A549 (cell line): ENCODE measurements around the gene TM6SF1. TPM values are rescaled to one million over a fixed set of nuclear protein-coding genes. Genes with fewer than 3 reads are reported as not detected.
A peak's percentile ranks its signal among the peaks of the same experiment; 100 is the strongest.

Experiments
- ATAC-seq, 2 experiments: fragments of 200-7000 bp in 1 of 2; fragments of >200 bp in 1 of 2; cut with Nextera tagmentation in 1 of 2; cut with Tn5 transposase in 1 of 2; 3 replicates each; pipeline versions ENCODE4 v1.8.0 to v1.9.1; 2018 to 2020; ENCODE audit warnings: mild to moderate bottlenecking in 1 of 2, moderate library complexity in 1 of 2
- CTCF ChIA-PET: fragments of 300-600 bp; sonication (Branson Sonifier 250); formaldehyde crosslinking; extraction: SDS; loops from one replicate; lab custom pipeline; 2021; ENCODE audit warnings: antibody characterized with exemption, inconsistent platforms; lab: Yijun Ruan, JAX
- POLR2A ChIA-PET: fragments of 350-600 bp; formaldehyde crosslinking; extraction: SDS; loops from one replicate; lab custom pipeline; 2021; ENCODE audit warnings: antibody characterized with exemption, inconsistent platforms; lab: Yijun Ruan, JAX
- DNase-seq, 2 experiments: peaks; one replicate each; pipeline versions ENCODE4 v3.0.0 to v3.0.0-alpha.2; 2011 to 2016; ENCODE audit warnings: low read depth in 1 of 2, low spot score in 1 of 2
- FAIRE-seq: peaks from 2 replicates; lab custom pipeline; 2011; peaks lifted over from hg19 to GRCh38; lab: Jason Lieb, UNC
- H3K27ac ChIP-seq, 2 experiments: fragments of >200 bp; sonication (Bioruptor Twin); formaldehyde crosslinking; 3 replicates each; pipeline ENCODE4 v1.5.1; 2016 to 2017
- H3K4me1 ChIP-seq: fragments of >200 bp; sonication (Bioruptor Twin); formaldehyde crosslinking; 3 replicates; pipeline ENCODE4 v1.6.1; 2016
- H3K4me2 ChIP-seq: fragments of >200 bp; sonication (Bioruptor Twin); formaldehyde crosslinking; 3 replicates; pipeline ENCODE4 v1.6.1; 2016
- H3K4me3 ChIP-seq: fragments of >200 bp; sonication (Bioruptor Twin); formaldehyde crosslinking; 3 replicates; pipeline ENCODE4 v1.5.1; 2016
- H3K9me3 ChIP-seq: fragments of >200 bp; sonication (Bioruptor Twin); formaldehyde crosslinking; 3 replicates; pipeline ENCODE4 v1.6.1; 2016
- CHD2 ChIP-seq: fragments of 150-350 bp; IDR thresholded peaks from 2 replicates; pipeline ENCODE4 v1.6.1; 2014; ENCODE audit warnings: low read length; ENCODE audit not compliant: partially characterized antibody
- EHMT2 ChIP-seq: fragments of 200-600 bp; sonication (generic); IDR thresholded peaks from 2 replicates; pipeline ENCODE4 v1.6.1; 2016; ENCODE audit warnings: antibody characterized with exemption, low read depth, mild to moderate bottlenecking, moderate library complexity
- ESRRA ChIP-seq: fragments of 150-350 bp; IDR thresholded peaks from 2 replicates; pipeline ENCODE4 v1.6.1; 2014; ENCODE audit warnings: mild to moderate bottlenecking, low read length, borderline replicate concordance
- FOSB ChIP-seq: fragments of 250-450 bp; sonication (Bioruptor Pico); IDR thresholded peaks from 2 replicates; pipeline ENCODE4 v1.5.0; 2020; ENCODE audit warnings: mild to moderate bottlenecking, moderate library complexity
- FOSL2 ChIP-seq, 2 experiments: fragments of 450-650 bp in 1 of 2; fragments of >200 bp in 1 of 2; sonication (Bioruptor Twin) in 1 of 2; formaldehyde crosslinking; IDR thresholded peaks; 2 replicates each; pipeline versions ENCODE4 v1.5.0 to v1.6.1; 2016 to 2020; ENCODE audit warnings: mild to moderate bottlenecking in 1 of 2, moderate library complexity in 1 of 2
- FOXS1 ChIP-seq: fragments of 250-450 bp; sonication (Bioruptor Pico); IDR thresholded peaks from 2 replicates; pipeline ENCODE4 v1.5.0; 2020; ENCODE audit warnings: mild to moderate bottlenecking, moderate library complexity
- HDAC2 ChIP-seq: fragments of 200-600 bp; sonication (generic); IDR thresholded peaks from 2 replicates; pipeline ENCODE4 v1.6.1; 2016
- HEYL ChIP-seq: fragments of 250-450 bp; sonication (Bioruptor Pico); IDR thresholded peaks from 2 replicates; pipeline ENCODE4 v1.8.0; 2021; ENCODE audit warnings: mild to moderate bottlenecking, moderate library complexity
- HOXB13 ChIP-seq: fragments of 250-450 bp; sonication (Bioruptor Pico); IDR thresholded peaks from 2 replicates; pipeline ENCODE4 v1.5.0; 2020; ENCODE audit warnings: low read depth, mild to moderate bottlenecking, moderate library complexity
- HOXB5 ChIP-seq: fragments of 250-450 bp; sonication (Bioruptor Pico); IDR thresholded peaks from 2 replicates; pipeline ENCODE4 v1.5.0; 2020; ENCODE audit warnings: mild to moderate bottlenecking, moderate library complexity
- JUN ChIP-seq, 2 experiments: fragments of >200 bp; sonication (Bioruptor Twin); formaldehyde crosslinking; IDR thresholded peaks; 2 replicates in 1 of 2; 3 replicates in 1 of 2; pipeline ENCODE4 v1.6.1; 2016 to 2017
- JUNB ChIP-seq: fragments of >200 bp; sonication (Bioruptor Twin); formaldehyde crosslinking; IDR thresholded peaks from 2 replicates; pipeline ENCODE4 v1.6.1; 2016
- KDM1A ChIP-seq: fragments of 200-600 bp; sonication (generic); IDR thresholded peaks from 2 replicates; pipeline ENCODE4 v1.6.1; 2016; ENCODE audit warnings: low read depth, mild to moderate bottlenecking
- MAFK ChIP-seq: fragments of 450-650 bp; IDR thresholded peaks from 2 replicates; pipeline ENCODE4 v1.6.1; 2014; ENCODE audit not compliant: partially characterized antibody
- NFE2L2 ChIP-seq: fragments of 150-350 bp; conservative IDR thresholded peaks from 2 replicates; pipeline ENCODE4 v1.6.1; 2014; ENCODE audit warnings: low read length
- NPAS2 ChIP-seq: fragments of 250-450 bp; sonication (Bioruptor Pico); IDR thresholded peaks from 2 replicates; pipeline ENCODE4 v1.8.0; 2022; ENCODE audit warnings: mild to moderate bottlenecking, moderate library complexity, borderline replicate concordance
- PHF8 ChIP-seq: fragments of 200-600 bp; sonication (generic); IDR thresholded peaks from 2 replicates; pipeline ENCODE4 v1.6.1; 2016; ENCODE audit warnings: low read depth, mild to moderate bottlenecking, antibody characterized with exemption, moderate library complexity, borderline replicate concordance
- POLR2A ChIP-seq: IDR thresholded peaks from 2 replicates; pipeline ENCODE4 v1.6.1; 2012; ENCODE audit warnings: mild to moderate bottlenecking, low read length
- RCOR1 ChIP-seq: fragments of 150-350 bp; IDR thresholded peaks from 2 replicates; pipeline ENCODE4 v1.6.1; 2014; ENCODE audit warnings: antibody characterized with exemption, low read length, low read depth
- RFX5 ChIP-seq: fragments of 450-650 bp; IDR thresholded peaks from 2 replicates; pipeline ENCODE4 v1.7.1; 2014; ENCODE audit warnings: antibody characterized with exemption, mild to moderate bottlenecking, moderate library complexity
- RNF2 ChIP-seq: fragments of 200-600 bp; sonication (generic); IDR thresholded peaks from 2 replicates; pipeline ENCODE4 v1.6.1; 2016; ENCODE audit warnings: low read depth, mild to moderate bottlenecking, antibody characterized with exemption, moderate library complexity, borderline replicate concordance
- TP53 ChIP-seq: fragments of 250-450 bp; sonication (Bioruptor Pico); IDR thresholded peaks from 2 replicates; pipeline ENCODE4 v1.5.0; 2021; ENCODE audit warnings: mild to moderate bottlenecking, moderate library complexity
- ZC3H11A ChIP-seq: fragments of 450-650 bp; IDR thresholded peaks from 2 replicates; pipeline ENCODE4 v1.6.1; 2014; ENCODE audit warnings: antibody characterized with exemption, mild to moderate bottlenecking
- ZFP36 ChIP-seq: fragments of 450-650 bp; IDR thresholded peaks from 2 replicates; pipeline ENCODE4 v1.6.1; 2014; ENCODE audit warnings: borderline replicate concordance; ENCODE audit not compliant: partially characterized antibody
- ZSCAN20 ChIP-seq: fragments of 250-450 bp; sonication (Bioruptor Pico); IDR thresholded peaks from 2 replicates; pipeline ENCODE4 v1.8.0; 2022; ENCODE audit warnings: mild to moderate bottlenecking, moderate library complexity
- WGBS: methylation state at CpG from one replicate; pipeline ENCODE4 v1.1.6; 2017; ENCODE audit errors: missing lambda C conversion rate; 5-methylcytosine and 5-hydroxymethylcytosine counted together
- polyA plus RNA-seq, 4 experiments: library from polyadenylated mRNA; depleted of rRNA in 3 of 4; stranded (reverse); fragments of >200 nt; fragmentation: RNase III in 1 of 4; extraction: RNeasy Plus Mini Kit Qiagen cat#74134 plus additional on column Dnase treatment in 1 of 4; gene quantifications; 2 replicates in 3 of 4; 3 replicates in 1 of 4; pipeline ENCODE4 v1.2.3, GENCODE V29; 2011 to 2017
- TF ChIP-seq, protein P1 (sequence below): IDR thresholded peaks from 2 replicates; pipeline ENCODE4 v1.6.1; 2012
- TF ChIP-seq, protein P2 (sequence below): IDR thresholded peaks from 2 replicates; pipeline ENCODE4 v1.6.1; 2012
- TF ChIP-seq, protein P3 (sequence below): fragments of 450-650 bp; IDR thresholded peaks from 2 replicates; pipeline ENCODE4 v1.6.1; 2014; ENCODE audit warnings: antibody characterized with exemption
- TF ChIP-seq, protein P4 (sequence below): fragments of >200 bp; sonication (Bioruptor Twin); formaldehyde crosslinking; IDR thresholded peaks from 3 replicates; pipeline ENCODE4 v1.5.1; 2016

Gene TM6SF1
- polyA plus RNA-seq, 2 of the 4 experiments (the other 2 are of a cell fraction), result 1.1 TPM; not detected in 1

DNA sequence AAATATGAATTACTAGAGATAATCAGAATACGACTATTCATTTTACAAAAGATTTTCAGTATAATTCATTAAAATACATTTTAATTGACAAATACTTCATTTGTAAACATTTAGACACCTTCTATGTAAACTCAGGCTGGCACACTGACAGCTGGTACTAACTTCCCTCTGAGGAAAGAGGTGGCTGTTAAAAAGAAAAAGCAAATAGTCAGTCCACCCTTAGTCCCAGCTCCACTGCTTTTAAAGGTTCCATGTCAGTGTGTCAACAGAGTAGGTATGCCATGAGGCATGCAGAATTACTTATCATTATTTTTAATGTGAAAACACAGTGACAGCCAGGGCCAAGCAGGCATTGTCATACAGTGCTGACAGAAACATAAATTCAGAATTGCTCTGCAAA, 16.1 kb downstream of the TM6SF1 start:
- FAIRE-seq (no peak), ATAC-seq (no peak), DNase-seq (no peak)
- POLR2A ChIA-PET, result no interaction called here
- H3K4me2 ChIP-seq, result no peak overlapping the region
- CTCF ChIA-PET, result interaction anchor here (1.1 kb wide), 1 partner anchor 10 kb away, joined by 3 read pairs; no protein-coding TSS in a partner anchor
- no peaks in the 10 kb centered on the region for H3K4me1 ChIP-seq
- WGBS, result 90% methylated on average over 1 of the region's 1 CpG
- TF ChIP-seq FOSL2 (IDR thresholded peaks at IDR 0.05) (no peak), FOSL2 (CRISPR knock-in tag; IDR thresholded peaks at IDR 0.05) (no peak), NPAS2 (CRISPR knock-in tag) (no peak), HOXB5 (CRISPR knock-in tag) (no peak), HDAC2 (no peak), RNF2 (no peak), RCOR1 (no peak), TP53 (no peak), HEYL (CRISPR knock-in tag) (no peak), KDM1A (no peak), RFX5 (no peak), CHD2 (no peak), FOSB (CRISPR knock-in tag) (no peak), JUNB (no peak), ESRRA (no peak)
- TF ChIP-seq, protein P1, sequence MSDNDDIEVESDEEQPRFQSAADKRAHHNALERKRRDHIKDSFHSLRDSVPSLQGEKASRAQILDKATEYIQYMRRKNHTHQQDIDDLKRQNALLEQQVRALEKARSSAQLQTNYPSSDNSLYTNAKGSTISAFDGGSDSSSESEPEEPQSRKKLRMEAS, result no peak
- TF ChIP-seq, protein P2, sequence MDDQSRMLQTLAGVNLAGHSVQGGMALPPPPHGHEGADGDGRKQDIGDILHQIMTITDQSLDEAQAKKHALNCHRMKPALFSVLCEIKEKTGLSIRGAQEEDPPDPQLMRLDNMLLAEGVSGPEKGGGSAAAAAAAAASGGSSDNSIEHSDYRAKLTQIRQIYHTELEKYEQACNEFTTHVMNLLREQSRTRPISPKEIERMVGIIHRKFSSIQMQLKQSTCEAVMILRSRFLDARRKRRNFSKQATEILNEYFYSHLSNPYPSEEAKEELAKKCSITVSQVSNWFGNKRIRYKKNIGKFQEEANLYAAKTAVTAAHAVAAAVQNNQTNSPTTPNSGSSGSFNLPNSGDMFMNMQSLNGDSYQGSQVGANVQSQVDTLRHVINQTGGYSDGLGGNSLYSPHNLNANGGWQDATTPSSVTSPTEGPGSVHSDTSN, result no peak
- H3K27ac ChIP-seq, result no peak overlapping the region
- H3K4me3 ChIP-seq, result no peak overlapping the region
- no peaks in the 10 kb centered on the region for H3K9me3 ChIP-seq

DNA sequence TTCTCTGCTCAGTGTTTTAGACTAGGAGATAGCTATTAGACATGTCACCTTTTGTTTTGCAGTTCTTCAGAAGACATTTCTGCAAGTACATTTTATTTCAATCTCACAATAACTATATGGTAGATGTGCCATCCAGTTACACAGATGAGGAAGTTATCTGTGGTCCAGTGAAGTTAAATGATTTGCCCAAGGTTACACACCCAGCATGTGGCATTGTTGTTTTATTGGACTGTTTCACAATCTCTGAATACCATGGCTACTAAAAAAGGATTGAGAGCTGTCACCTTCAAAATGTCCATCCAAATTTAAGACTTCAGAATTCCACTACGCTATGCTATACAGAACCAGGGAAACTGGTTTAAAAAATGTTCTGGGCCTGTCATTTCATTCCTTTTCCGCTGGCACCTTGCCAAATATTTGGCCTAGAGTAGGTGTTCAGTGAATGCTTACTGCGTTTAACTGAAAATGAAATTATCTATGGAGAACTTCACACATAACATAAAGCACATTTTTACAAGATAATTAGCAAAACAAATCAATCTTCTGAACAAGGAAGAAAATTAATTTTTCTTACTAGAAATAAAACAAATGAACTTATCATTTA, 20.2 kb downstream of the TM6SF1 start:
- 62% methylated on average over 3 of the region's 3 CpGs for WGBS
- H3K4me1 ChIP-seq, result no peaks in the 10 kb centered on the region
- no peak for ATAC-seq
- no peak overlapping the region for H3K27ac ChIP-seq
- ChIA-PET POLR2A (interaction anchor here (1.6 kb wide), 1 partner anchor 60 kb away, joined by 4 read pairs; the partner anchor contains the start of gene BTBD1), CTCF (no interaction called here)
- peak; percentile 70 for FAIRE-seq
- H3K9me3 ChIP-seq, result no peaks in the 10 kb centered on the region
- TF ChIP-seq MAFK (peak; percentile 0), POLR2A (no peak)
- no peak overlapping the region for H3K4me3 ChIP-seq
- no peak for DNase-seq
- no peak overlapping the region for H3K4me2 ChIP-seq

DNA sequence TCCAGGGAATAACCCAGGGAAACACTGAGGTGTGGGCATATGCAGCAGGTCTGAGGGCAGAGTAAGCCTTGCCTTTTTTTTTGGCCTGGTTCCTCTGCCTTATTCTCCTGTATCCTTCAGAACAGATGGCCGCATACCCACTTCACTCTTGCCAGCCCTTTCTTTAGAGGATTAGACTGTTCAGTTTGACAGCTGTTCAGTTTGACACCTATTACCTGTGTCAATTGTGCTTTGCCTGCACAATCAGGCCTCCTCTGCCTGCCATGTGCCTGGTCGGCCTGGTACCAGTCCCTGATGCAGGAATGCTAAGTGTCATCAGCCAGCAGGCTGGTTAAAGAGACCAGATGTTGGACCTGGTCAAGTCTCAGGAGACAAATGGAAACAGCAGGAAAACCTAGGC, 22.3 kb downstream of the TM6SF1 start:
- Histone ChIP-seq H3K27ac (no peak overlapping the region), H3K4me2 (no peak overlapping the region), H3K9me3 (no peaks in the 10 kb centered on the region), H3K4me1 (no peaks in the 10 kb centered on the region)
- CTCF ChIA-PET, result interaction anchor here (0.6 kb wide), 1 partner anchor 61 kb away, joined by 3 read pairs; no protein-coding TSS in a partner anchor
- WGBS, result 86% methylated on average over 2 of the region's 2 CpGs
- DNase-seq (no peak), ATAC-seq (no peak; a peak in 1 of 6 replicates)
- TF ChIP-seq FOXS1 (CRISPR knock-in tag), result no peak
- TF ChIP-seq EHMT2, result no peak
- TF ChIP-seq ZC3H11A, result no peak
- no peak for TF ChIP-seq NFE2L2
- no peak for TF ChIP-seq RCOR1
- no peak for TF ChIP-seq CHD2
- no peak for TF ChIP-seq KDM1A
- TF ChIP-seq JUNB, result no peak
- no peak for TF ChIP-seq PHF8
- TF ChIP-seq HOXB13 (CRISPR knock-in tag), result no peak
- no peak for TF ChIP-seq ZSCAN20 (CRISPR knock-in tag)
- TF ChIP-seq JUN (IDR thresholded peaks at IDR 0.05), result no peak
- no peak for TF ChIP-seq ZFP36
- TF ChIP-seq, protein P2, result no peak
- TF ChIP-seq, protein P3, sequence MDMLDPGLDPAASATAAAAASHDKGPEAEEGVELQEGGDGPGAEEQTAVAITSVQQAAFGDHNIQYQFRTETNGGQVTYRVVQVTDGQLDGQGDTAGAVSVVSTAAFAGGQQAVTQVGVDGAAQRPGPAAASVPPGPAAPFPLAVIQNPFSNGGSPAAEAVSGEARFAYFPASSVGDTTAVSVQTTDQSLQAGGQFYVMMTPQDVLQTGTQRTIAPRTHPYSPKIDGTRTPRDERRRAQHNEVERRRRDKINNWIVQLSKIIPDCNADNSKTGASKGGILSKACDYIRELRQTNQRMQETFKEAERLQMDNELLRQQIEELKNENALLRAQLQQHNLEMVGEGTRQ, result no peak
- TF ChIP-seq, protein P4, sequence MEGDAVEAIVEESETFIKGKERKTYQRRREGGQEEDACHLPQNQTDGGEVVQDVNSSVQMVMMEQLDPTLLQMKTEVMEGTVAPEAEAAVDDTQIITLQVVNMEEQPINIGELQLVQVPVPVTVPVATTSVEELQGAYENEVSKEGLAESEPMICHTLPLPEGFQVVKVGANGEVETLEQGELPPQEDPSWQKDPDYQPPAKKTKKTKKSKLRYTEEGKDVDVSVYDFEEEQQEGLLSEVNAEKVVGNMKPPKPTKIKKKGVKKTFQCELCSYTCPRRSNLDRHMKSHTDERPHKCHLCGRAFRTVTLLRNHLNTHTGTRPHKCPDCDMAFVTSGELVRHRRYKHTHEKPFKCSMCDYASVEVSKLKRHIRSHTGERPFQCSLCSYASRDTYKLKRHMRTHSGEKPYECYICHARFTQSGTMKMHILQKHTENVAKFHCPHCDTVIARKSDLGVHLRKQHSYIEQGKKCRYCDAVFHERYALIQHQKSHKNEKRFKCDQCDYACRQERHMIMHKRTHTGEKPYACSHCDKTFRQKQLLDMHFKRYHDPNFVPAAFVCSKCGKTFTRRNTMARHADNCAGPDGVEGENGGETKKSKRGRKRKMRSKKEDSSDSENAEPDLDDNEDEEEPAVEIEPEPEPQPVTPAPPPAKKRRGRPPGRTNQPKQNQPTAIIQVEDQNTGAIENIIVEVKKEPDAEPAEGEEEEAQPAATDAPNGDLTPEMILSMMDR, result no peak
- TF ChIP-seq, all 56 proteins: peak for 0
- no peak for FAIRE-seq
- POLR2A ChIA-PET, result no interaction called here
- no peak overlapping the region for H3K4me3 ChIP-seq
